Measurements from ENCODE around the gene NNAT.
"Not testable (repeated sequence)": the region's sequence is repeated elsewhere in the genome, so short reads cannot be mapped to it uniquely, and the experiment has no call there.

Gene NNAT

GRCh38 chr20:37544386-37544785, 23.3 kb downstream of the NNAT start:
- no peak overlapping the region for H3K4me2 ChIP-seq (ENCODE audit: low read length)
- peaks cover 3% of the 10 kb centered on the region for H3K79me2 ChIP-seq (ENCODE audit: control insufficient read depth, insufficient read depth, low read length, poor library complexity)
- no peak overlapping the region for H3K14ac ChIP-seq (ENCODE audit: low read length)
- no peak overlapping the region for H2AFZ ChIP-seq (ENCODE audit: insufficient read depth, low read length, poor library complexity)
- no peak overlapping the region for H3K18ac ChIP-seq (ENCODE audit: low read length)
- no peaks in the 10 kb centered on the region for H3K27me3 ChIP-seq (ENCODE audit: insufficient read depth, low read length)
- H3K23ac ChIP-seq (ENCODE audit: low read length) = no peak overlapping the region
- no peak overlapping the region for H3K4ac ChIP-seq (ENCODE audit: low read depth, low read length)
- H4K91ac ChIP-seq (ENCODE audit: low read depth, low read length) = peak overlapping the region; percentile 85
- H3K4me1 ChIP-seq (ENCODE audit: control insufficient read depth in 1 of 2, insufficient read depth in 2 of 2, low read length in 2 of 2) = peaks cover 8 to 12% of the 10 kb centered on the region in 2 experiments
- peaks cover 3% of the 10 kb centered on the region for H3K9me3 ChIP-seq (ENCODE audit: insufficient read depth, low read depth, low read length)
- peak overlapping the region; percentile 10 for H3K4me3 ChIP-seq (ENCODE audit: low read depth, low read length)
- H3K27ac ChIP-seq (ENCODE audit: low read depth, low read length) = no peak overlapping the region
- no peak overlapping the region for H4K12ac ChIP-seq (ENCODE audit: low read depth, low read length)
- peak overlapping the region; percentile 77 for H2BK120ac ChIP-seq (ENCODE audit: insufficient read depth, low read length, poor library complexity)
- no peak overlapping the region for H3K9ac ChIP-seq (ENCODE audit: low read length)
- no peak for DNase-seq
- H2AK5ac ChIP-seq (ENCODE audit: low read length) = no peak overlapping the region
- H4K8ac ChIP-seq (ENCODE audit: low read depth, low read length) = no peak overlapping the region
- no CpG with 5 or more reads among the region's 3 CpGs for WGBS (ENCODE audit: extremely low coverage, insufficient coverage, insufficient read length)
- peak overlapping the region; percentile 12 for H2BK12ac ChIP-seq (ENCODE audit: low read length)
- no peak overlapping the region for H2BK5ac ChIP-seq (ENCODE audit: low read depth, low read length, poor library complexity)
- peaks cover 4% of the 10 kb centered on the region for H3K79me1 ChIP-seq (ENCODE audit: low read length)
- no peaks in the 10 kb centered on the region for H3K36me3 ChIP-seq (ENCODE audit: control insufficient read depth in 1 of 2, insufficient read depth in 2 of 2, low read length in 2 of 2)

- Histone ChIP-seq H4K91ac (ENCODE audit: low read depth, low read length) (no peak overlapping the region), H3K9ac (ENCODE audit: low read length) (no peak overlapping the region), H3K4me3 (ENCODE audit: low read depth, low read length) (no peak overlapping the region), H3K23ac (ENCODE audit: low read length) (no peak overlapping the region), H2BK120ac (ENCODE audit: insufficient read depth, low read length, poor library complexity) (no peak overlapping the region), H2BK5ac (ENCODE audit: low read depth, low read length, poor library complexity) (no peak overlapping the region), H3K14ac (ENCODE audit: low read length) (no peak overlapping the region), H2AK5ac (ENCODE audit: low read length) (no peak overlapping the region), H3K79me1 (ENCODE audit: low read length) (peaks cover 4% of the 10 kb centered on the region), H3K4ac (ENCODE audit: low read depth, low read length) (no peak overlapping the region), H4K8ac (ENCODE audit: low read depth, low read length) (no peak overlapping the region), H3K4me2 (ENCODE audit: low read length) (no peak overlapping the region), H3K27ac (ENCODE audit: low read depth, low read length) (no peak overlapping the region), H3K4me1 (ENCODE audit: control insufficient read depth in 1 of 2, insufficient read depth in 2 of 2, low read length in 2 of 2) (peaks cover 8 to 12% of the 10 kb centered on the region in 2 experiments), H3K36me3 (ENCODE audit: control insufficient read depth in 1 of 2, insufficient read depth in 2 of 2, low read length in 2 of 2) (no peaks in the 10 kb centered on the region), H3K9me3 (ENCODE audit: insufficient read depth, low read depth, low read length) (peaks cover 3% of the 10 kb centered on the region), H2BK12ac (ENCODE audit: low read length) (no peak overlapping the region), H3K27me3 (ENCODE audit: insufficient read depth, low read length) (no peaks in the 10 kb centered on the region), H2AFZ (ENCODE audit: insufficient read depth, low read length, poor library complexity) (no peak overlapping the region), H3K18ac (ENCODE audit: low read length) (no peak overlapping the region), H3K79me2 (ENCODE audit: control insufficient read depth, insufficient read depth, low read length, poor library complexity) (peaks cover 3% of the 10 kb centered on the region), H4K12ac (ENCODE audit: low read depth, low read length) (no peak overlapping the region)
- peak; percentile 66 to 93 for DNase-seq
- WGBS (ENCODE audit: extremely low coverage, insufficient coverage, insufficient read length) = no CpG with 5 or more reads among the region's 1 CpG
These were observed 24.5 kb downstream of the NNAT start for GRCh38 chr20:37545516-37545915.

GRCh38 chr20:37547912-37548311, 26.9 kb downstream of the NNAT start:
- H2BK12ac ChIP-seq (ENCODE audit: low read length) = no peak overlapping the region
- no peak overlapping the region for H3K4me2 ChIP-seq (ENCODE audit: low read length)
- no peak overlapping the region for H2AFZ ChIP-seq (ENCODE audit: insufficient read depth, low read length, poor library complexity)
- no peak overlapping the region for H3K4ac ChIP-seq (ENCODE audit: low read depth, low read length)
- no peaks in the 10 kb centered on the region for H3K79me1 ChIP-seq (ENCODE audit: low read length)
- no peak for DNase-seq
- no peaks in the 10 kb centered on the region for H3K36me3 ChIP-seq (ENCODE audit: control insufficient read depth in 1 of 2, insufficient read depth in 2 of 2, low read length in 2 of 2)
- H2BK120ac ChIP-seq (ENCODE audit: insufficient read depth, low read length, poor library complexity) = no peak overlapping the region
- H4K8ac ChIP-seq (ENCODE audit: low read depth, low read length) = no peak overlapping the region
- no peak overlapping the region for H2AK5ac ChIP-seq (ENCODE audit: low read length)
- no peak overlapping the region for H4K12ac ChIP-seq (ENCODE audit: low read depth, low read length)
- H3K27ac ChIP-seq (ENCODE audit: low read depth, low read length) = no peak overlapping the region
- H4K91ac ChIP-seq (ENCODE audit: low read depth, low read length) = no peak overlapping the region
- H3K14ac ChIP-seq (ENCODE audit: low read length) = no peak overlapping the region
- H3K9ac ChIP-seq (ENCODE audit: low read length) = no peak overlapping the region
- peaks cover 2 to 5% of the 10 kb centered on the region in 2 experiments for H3K4me1 ChIP-seq (ENCODE audit: control insufficient read depth in 1 of 2, insufficient read depth in 2 of 2, low read length in 2 of 2)
- no peak overlapping the region for H3K23ac ChIP-seq (ENCODE audit: low read length)
- H3K4me3 ChIP-seq (ENCODE audit: low read depth, low read length) = no peak overlapping the region
- peaks cover 3% of the 10 kb centered on the region for H3K9me3 ChIP-seq (ENCODE audit: insufficient read depth, low read depth, low read length)
- no peak overlapping the region for H2BK5ac ChIP-seq (ENCODE audit: low read depth, low read length, poor library complexity)
- no peak overlapping the region for H3K18ac ChIP-seq (ENCODE audit: low read length)
- H3K27me3 ChIP-seq (ENCODE audit: insufficient read depth, low read length) = no peaks in the 10 kb centered on the region
- peaks cover 3% of the 10 kb centered on the region for H3K79me2 ChIP-seq (ENCODE audit: control insufficient read depth, insufficient read depth, low read length, poor library complexity)

GRCh38 chr20:37550101-37550920, 29.3 kb downstream of the NNAT start:
- not testable (repeated sequence) for H3K4ac ChIP-seq (ENCODE audit: low read depth, low read length); H2BK12ac ChIP-seq (ENCODE audit: low read length); H4K12ac ChIP-seq (ENCODE audit: low read depth, low read length); DNase-seq; H3K27ac ChIP-seq (ENCODE audit: low read depth, low read length); H3K4me2 ChIP-seq (ENCODE audit: low read length); H3K27me3 ChIP-seq (ENCODE audit: insufficient read depth, low read length); H2BK120ac ChIP-seq (ENCODE audit: insufficient read depth, low read length, poor library complexity); H4K91ac ChIP-seq (ENCODE audit: low read depth, low read length); H3K4me3 ChIP-seq (ENCODE audit: low read depth, low read length); H3K9ac ChIP-seq (ENCODE audit: low read length); H3K14ac ChIP-seq (ENCODE audit: low read length); H3K36me3 ChIP-seq (ENCODE audit: control insufficient read depth in 1 of 2, insufficient read depth in 2 of 2, low read length in 2 of 2); H3K4me1 ChIP-seq (ENCODE audit: control insufficient read depth in 1 of 2, insufficient read depth in 2 of 2, low read length in 2 of 2); H2BK5ac ChIP-seq (ENCODE audit: low read depth, low read length, poor library complexity); H3K79me1 ChIP-seq (ENCODE audit: low read length); H3K18ac ChIP-seq (ENCODE audit: low read length); H4K8ac ChIP-seq (ENCODE audit: low read depth, low read length); H3K9me3 ChIP-seq (ENCODE audit: insufficient read depth, low read depth, low read length); H3K79me2 ChIP-seq (ENCODE audit: control insufficient read depth, insufficient read depth, low read length, poor library complexity); H3K23ac ChIP-seq (ENCODE audit: low read length); H2AFZ ChIP-seq (ENCODE audit: insufficient read depth, low read length, poor library complexity); H2AK5ac ChIP-seq (ENCODE audit: low read length)
- no CpG with 5 or more reads among the region's 16 CpGs for whole genome bisulfite sequencing (ENCODE audit: extremely low coverage, insufficient coverage, insufficient read length)

Measured in trophoblast cell (in vitro differentiated cells and primary cell).